GM12865 (cell line): ENCODE results near the gene PTPRCAP.
A peak's percentile ranks its signal among the peaks of the same experiment; 100 is the strongest.

ENCODE experiments used
- DNase-seq: peaks from one replicate; pipeline ENCODE4 v3.0.0; 2010; ENCODE audit warnings: low read depth
- H3K4me3 ChIP-seq: 2 replicates; pipeline ENCODE4 v1.5.1; 2011; ENCODE audit warnings: mild to moderate bottlenecking, low read depth, low read length, control low read depth
- CTCF ChIP-seq: IDR thresholded peaks from 2 replicates; pipeline ENCODE4 v1.5.1; 2011; ENCODE audit warnings: low read length, control low read depth, low read depth, inconsistent platforms; ENCODE audit not compliant: insufficient read depth; ENCODE audit errors: missing control alignments

Gene PTPRCAP

GRCh38 chr11:67463680-67464410, 26.4 kb upstream of the PTPRCAP start:
- H3K4me3 ChIP-seq = peak overlapping the region; percentile 80
- peak; percentile 69 for DNase-seq

GRCh38 chr11:67463186-67463585, 25.7 kb upstream of the PTPRCAP start:
- TF ChIP-seq CTCF = no peak
- H3K4me3 ChIP-seq = no peak overlapping the region

More at GRCh38 chr11:67463680-67464410, 26.4 kb upstream of the PTPRCAP start:
- TF ChIP-seq CTCF = no peak

GRCh38 chr11:67458266-67458665, 20.8 kb upstream of the PTPRCAP start:
- TF ChIP-seq CTCF = no peak
- H3K4me3 ChIP-seq = no peak overlapping the region
- DNase-seq = no peak

More at GRCh38 chr11:67463186-67463585, 25.7 kb upstream of the PTPRCAP start:
- DNase-seq = no peak

GRCh38 chr11:67457453-67457852, 20.0 kb upstream of the PTPRCAP start:
- DNase-seq = no peak
- H3K4me3 ChIP-seq = no peak overlapping the region
- TF ChIP-seq CTCF = no peak

- H3K4me3 ChIP-seq = no peak overlapping the region
- DNase-seq = no peak
- TF ChIP-seq CTCF = no peak
These were observed 18.7 kb upstream of the PTPRCAP start for GRCh38 chr11:67456068-67456705.

GRCh38 chr11:67455054-67455453, 17.6 kb upstream of the PTPRCAP start, which contains the start of gene CABP4:
TSS of gene CABP4 (plus strand) at chr11:67455354. CDS start at chr11:67455424, 70 bp downstream.
- DNase-seq = no peak
- H3K4me3 ChIP-seq = no peak within 1 kb of the TSS
- no peak for TF ChIP-seq CTCF
